ENCODE measurements around the gene ALAS2. TPM values are rescaled to one million over a fixed set of nuclear protein-coding genes. Genes with fewer than 3 reads are reported as not detected.
"Not testable (repeated sequence)": the region's sequence is repeated elsewhere in the genome, so short reads cannot be mapped to it uniquely, and the experiment has no call there.

Gene ALAS2
- not detected for total RNA-seq

- CTCF ChIA-PET: no interaction called here
- POLR2A ChIA-PET: interaction anchor here (0.7 kb wide), 1 partner anchor 81 kb away, joined by 4 read pairs; no protein-coding TSS in a partner anchor
These were observed at the start of gene ALAS2 for GRCh38 chrX:55030271-55031205. Gene ALAS2 (minus strand): TSS chrX:55030977. CDS start chrX:55026000, 4,977 bp downstream.

GRCh38 chrX:55074851-55075467 is 44.2 kb upstream of the ALAS2 start, which contains the start of gene PAGE2B:
Gene PAGE2B (plus strand): TSS chrX:55075030. CDS start chrX:55076042, 1,012 bp downstream.
- ChIA-PET POLR2A (no interaction called here), CTCF (no interaction called here)

- CTCF ChIA-PET: no interaction called here
- POLR2A ChIA-PET: no interaction called here
These were observed 41.5 kb upstream of the ALAS2 start for GRCh38 chrX:55072286-55072685.

GRCh38 chrX:55067180-55067579 is 36.4 kb upstream of the ALAS2 start:
- CTCF ChIA-PET, POLR2A ChIA-PET: not testable (repeated sequence)

DNA sequence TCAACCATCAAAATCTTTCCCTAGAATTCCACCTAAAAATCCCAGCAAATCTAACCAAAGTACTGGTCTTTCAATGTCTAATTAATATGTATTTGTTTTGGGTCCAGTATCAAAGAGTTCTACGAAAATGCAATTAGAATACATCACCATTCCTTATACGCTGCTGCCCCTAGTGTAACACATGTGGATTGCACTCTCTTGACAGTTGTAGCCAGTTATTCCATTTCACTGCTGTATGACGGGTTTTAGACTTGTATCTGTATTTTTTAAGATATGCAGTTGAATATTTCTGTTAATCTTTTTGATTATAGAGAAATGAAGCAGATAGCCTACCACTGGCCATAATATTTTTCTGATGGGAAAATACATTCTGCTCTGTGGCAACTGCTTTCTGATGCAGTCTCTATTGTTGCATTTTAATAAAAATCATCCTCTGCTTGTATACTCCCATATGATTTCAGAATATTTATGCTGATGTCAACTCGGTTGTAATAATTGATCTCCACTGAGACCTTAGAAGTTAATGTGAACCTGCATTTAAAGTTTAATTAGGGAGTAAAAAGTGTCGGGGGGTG is 27.0 kb upstream of the ALAS2 start:
- POLR2A ChIA-PET: no interaction called here
- CTCF ChIA-PET: interaction anchor here (0.9 to 1.0 kb wide), 2 partner anchors 166 to 418 kb away, joined by 3 read pairs; no protein-coding TSS in a partner anchor

DNA sequence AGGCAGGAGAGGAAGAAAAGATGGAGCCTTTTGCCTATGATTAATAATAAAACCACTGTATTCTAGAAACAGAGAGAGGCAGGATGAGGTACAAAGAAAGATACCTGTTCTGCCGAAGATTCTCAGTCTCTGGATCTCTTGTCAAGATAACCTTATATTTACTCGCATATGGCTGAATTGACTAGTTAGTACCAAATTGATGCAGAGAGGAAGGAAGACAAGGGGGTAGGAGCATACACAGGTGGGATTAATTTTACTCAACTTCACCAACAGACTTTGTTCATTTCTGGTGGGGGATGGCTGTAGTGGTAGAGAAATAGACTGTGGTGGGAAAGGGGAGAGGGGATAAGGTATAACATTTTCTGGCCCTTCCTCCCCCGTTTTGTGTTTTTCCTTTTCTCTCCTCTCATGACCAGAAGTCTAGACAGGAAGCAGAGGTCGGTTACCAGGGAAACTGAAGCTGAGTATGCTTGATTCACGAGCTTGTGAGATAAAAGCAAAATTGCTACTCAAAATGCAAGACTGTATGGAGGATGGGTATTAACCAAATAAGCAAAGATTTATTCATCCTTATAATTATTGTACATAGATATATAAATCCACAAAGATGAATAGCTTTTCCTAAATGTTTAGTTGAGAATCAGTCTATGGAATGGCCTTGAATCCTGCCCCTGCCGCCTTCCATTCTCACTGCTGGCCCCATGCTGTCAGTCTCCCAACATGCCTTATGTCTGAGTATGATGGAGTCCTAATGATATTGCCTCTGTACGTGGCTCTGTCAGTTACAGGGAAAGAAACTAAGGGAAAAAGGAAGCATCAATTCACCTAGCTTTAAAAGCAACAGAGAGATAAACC is 26.3 kb upstream of the ALAS2 start:
- ChIA-PET CTCF (interaction anchor here (0.5 to 1.0 kb wide), 3 partner anchors 165 to 1039 kb away, joined by 3 read pairs; no protein-coding TSS in a partner anchor), POLR2A (no interaction called here)

- CTCF ChIA-PET: not testable (repeated sequence)
These were observed 19.8 kb upstream of the ALAS2 start for GRCh38 chrX:55050599-55050998.

DNA sequence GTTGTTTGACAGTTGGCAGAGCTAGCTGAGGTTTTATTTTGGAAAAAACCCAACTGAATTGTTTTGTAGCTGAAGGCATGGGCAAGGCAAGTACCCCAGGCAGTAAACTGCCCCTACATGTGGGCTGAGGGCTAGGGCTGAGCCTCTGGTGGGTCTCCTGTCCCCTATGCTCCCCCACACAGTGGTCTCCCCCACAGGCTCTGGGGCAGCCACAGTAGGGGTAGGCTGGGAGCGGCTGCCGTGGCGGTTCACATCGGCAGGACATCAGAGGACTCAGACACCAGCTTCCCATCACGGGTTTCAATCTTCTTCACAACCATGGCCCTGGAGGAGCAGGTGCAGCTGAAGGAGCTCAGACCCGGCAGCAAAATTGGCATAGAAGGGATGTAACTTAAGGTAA is 10.7 kb upstream of the ALAS2 start:
- ChIA-PET CTCF (no interaction called here), POLR2A (no interaction called here)

More at GRCh38 chrX:55050599-55050998, 19.8 kb upstream of the ALAS2 start:
- POLR2A ChIA-PET: not testable (repeated sequence)

DNA sequence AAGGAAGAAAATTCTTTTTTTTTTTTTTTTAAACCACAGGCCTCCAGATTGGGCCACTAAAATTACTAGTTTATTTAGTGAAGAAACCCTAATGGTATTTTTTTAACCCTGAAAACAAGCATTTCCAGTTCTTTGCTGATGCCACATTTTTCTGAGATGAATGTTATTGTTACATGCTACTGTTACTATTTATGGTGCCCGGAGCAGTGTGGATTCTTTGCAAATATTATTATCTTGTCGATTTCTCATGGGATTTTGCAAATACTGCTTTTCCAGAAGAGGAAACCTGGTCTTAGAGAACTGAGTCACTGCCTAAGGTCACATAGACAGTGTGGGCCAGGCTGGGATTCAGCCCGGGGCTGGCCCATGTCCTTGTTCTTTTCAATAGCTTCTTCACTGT is 8.7 kb upstream of the ALAS2 start:
- ChIA-PET POLR2A (no interaction called here), CTCF (no interaction called here)

- CTCF ChIA-PET: no interaction called here
- POLR2A ChIA-PET: no interaction called here
These were observed 2.7 kb upstream of the ALAS2 start for GRCh38 chrX:55033429-55033828.

DNA sequence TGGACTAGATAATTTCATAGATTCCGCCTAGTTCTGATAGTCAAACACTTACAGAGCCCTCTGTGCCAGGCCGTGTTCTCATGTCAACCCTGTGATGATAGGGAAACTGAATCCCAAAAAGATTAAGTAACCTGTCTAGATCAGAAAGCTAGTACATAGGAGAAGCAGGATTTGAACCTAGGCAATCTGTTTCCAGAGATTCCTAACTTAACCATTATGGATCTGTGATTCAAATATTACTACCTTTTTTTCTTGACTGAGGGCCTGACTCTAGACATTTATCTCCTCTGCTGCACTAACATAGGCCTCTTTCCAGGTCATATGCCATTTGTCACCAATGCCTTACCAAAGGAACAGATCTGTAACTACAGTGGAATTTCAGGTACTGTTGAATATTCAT is 1.5 kb downstream of the ALAS2 start:
- ChIA-PET CTCF (no interaction called here), POLR2A (no interaction called here)

- ChIA-PET CTCF (no interaction called here), POLR2A (no interaction called here)
These were observed 2.2 kb downstream of the ALAS2 start for GRCh38 chrX:55028611-55029010.

GRCh38 chrX:55028040-55028439 is 2.7 kb downstream of the ALAS2 start:
- POLR2A ChIA-PET: no interaction called here
- CTCF ChIA-PET: no interaction called here

GRCh38 chrX:55026840-55027239 is 3.9 kb downstream of the ALAS2 start:
- POLR2A ChIA-PET: no interaction called here
- CTCF ChIA-PET: no interaction called here

DNA sequence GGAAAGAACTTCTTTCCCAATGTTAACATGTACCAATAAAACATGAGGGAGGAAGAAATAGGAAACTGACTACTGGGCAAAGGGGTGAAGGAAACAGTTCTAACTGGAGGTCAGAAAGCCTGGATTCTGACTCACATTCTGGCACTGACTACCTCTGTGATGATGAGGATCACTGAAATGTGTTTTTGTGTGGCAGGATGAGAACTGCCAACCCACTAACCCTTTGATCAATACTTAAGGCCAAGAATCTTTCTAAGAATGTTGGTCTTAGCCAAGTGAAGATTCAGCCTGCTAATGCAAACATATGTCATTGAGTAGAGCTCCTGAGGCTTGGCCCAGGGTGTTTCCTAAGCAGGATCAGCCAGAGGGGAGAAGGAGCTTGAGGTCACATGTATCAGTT is 4.6 kb downstream of the ALAS2 start:
- POLR2A ChIA-PET: no interaction called here

GRCh38 chrX:55014897-55015299 is 15.9 kb downstream of the ALAS2 start:
- POLR2A ChIA-PET: no interaction called here
- CTCF ChIA-PET: no interaction called here

More for the DNA sequence above, 4.6 kb downstream of the ALAS2 start:
- CTCF ChIA-PET: no interaction called here

DNA sequence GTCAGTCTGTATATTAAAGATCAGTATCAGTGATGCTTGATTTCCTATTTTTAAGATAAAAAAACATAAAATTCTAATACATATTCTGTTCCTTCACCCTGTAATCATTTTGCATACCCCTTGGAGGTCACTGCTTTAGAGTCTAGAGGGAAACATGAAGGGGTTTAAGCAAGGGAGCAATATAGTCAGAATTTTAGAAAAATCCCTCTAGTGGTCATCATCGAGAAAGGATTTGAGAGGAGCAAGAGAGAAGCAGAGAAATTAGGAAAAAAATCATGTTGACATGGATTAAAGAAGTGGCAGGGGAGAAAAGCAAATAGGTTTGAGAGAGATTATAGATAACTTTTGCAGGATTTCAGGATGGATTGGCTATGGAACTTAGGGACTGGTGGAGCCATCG is 19.5 kb downstream of the ALAS2 start:
- POLR2A ChIA-PET: no interaction called here
- CTCF ChIA-PET: no interaction called here

- ChIA-PET CTCF (interaction anchor here (0.6 kb wide), 1 partner anchor 817 kb away, joined by 3 read pairs; no protein-coding TSS in a partner anchor), POLR2A (no interaction called here)
These were observed 22.0 kb downstream of the ALAS2 start for GRCh38 chrX:55008571-55009358.

GRCh38 chrX:55007656-55008055 is 23.1 kb downstream of the ALAS2 start:
- CTCF ChIA-PET: no interaction called here
- POLR2A ChIA-PET: no interaction called here

Data from activated CD8-positive, alpha-beta memory T cell treated with anti-CD3 and anti-CD28 coated beads for 36 hours (primary cell).